NCI-H2196 treated with DMSO at 0.1 percent for 48 hours (cell line): Measurements from ENCODE around the gene RORC.

Experiments used
- DNase-seq: peaks from one replicate; lab custom pipeline; 2025; ENCODE audit not compliant: unreplicated experiment; lab: John Stamatoyannopoulos, UW

RORC gene

GRCh38 chr1:151828921-151829320 is 2.7 kb downstream of the RORC start:
- no peak for DNase-seq

GRCh38 chr1:151827853-151828252 is 3.7 kb downstream of the RORC start:
- DNase-seq, result no peak

GRCh38 chr1:151825751-151826660 is 5.6 kb downstream of the RORC start:
- no peak for DNase-seq

GRCh38 chr1:151825204-151825603 is 6.4 kb downstream of the RORC start:
- DNase-seq, result no peak

GRCh38 chr1:151823175-151823574 is 8.4 kb downstream of the RORC start:
- DNase-seq, result no peak

GRCh38 chr1:151822404-151822803 is 9.2 kb downstream of the RORC start:
- DNase-seq, result no peak

GRCh38 chr1:151820940-151821339 is 10.7 kb downstream of the RORC start:
- DNase-seq, result peak; percentile 61

- no peak for DNase-seq
Measured at GRCh38 chr1:151819976-151820623, 11.5 kb downstream of the RORC start.

- DNase-seq, result no peak
Measured at GRCh38 chr1:151819227-151819835, 12.3 kb downstream of the RORC start.

GRCh38 chr1:151817353-151817730 is 14.3 kb downstream of the RORC start:
- DNase-seq, result no peak

GRCh38 chr1:151816548-151817352 is 14.9 kb downstream of the RORC start:
- DNase-seq, result no peak

- no peak for DNase-seq
Measured at GRCh38 chr1:151815716-151816327, 15.8 kb downstream of the RORC start.

- no peak for DNase-seq
Measured at GRCh38 chr1:151814971-151815545, 16.5 kb downstream of the RORC start.

- no peak for DNase-seq
Measured at GRCh38 chr1:151814426-151814825, 17.2 kb downstream of the RORC start.

GRCh38 chr1:151813271-151813977 is 18.2 kb downstream of the RORC start:
- DNase-seq, result no peak

- no peak for DNase-seq
Measured at GRCh38 chr1:151811181-151811580, 20.4 kb downstream of the RORC start.

- no peak for DNase-seq
Measured at GRCh38 chr1:151809985-151810556, 21.5 kb downstream of the RORC start.

- no peak for DNase-seq
Measured at GRCh38 chr1:151809290-151809984, 22.2 kb downstream of the RORC start.

- DNase-seq, result no peak
Measured at GRCh38 chr1:151807766-151808165, 23.8 kb downstream of the RORC start.
